Measurements from ENCODE around the gene ZNF543. TPM values are rescaled to one million over a fixed set of nuclear protein-coding genes. Genes with fewer than 3 reads are reported as not detected.
A peak's percentile ranks its signal among the peaks of the same experiment; 100 is the strongest.

ZNF543 gene
- total and polyA plus RNA-seq, 2 of the 4 experiments (the other 2 are of a cell fraction) = 1.8 to 9.0 TPM

- no peaks in the 10 kb centered on the region for H3K9me1 ChIP-seq (ENCODE audit: insufficient read depth, low read length)
- H3K4ac ChIP-seq (ENCODE audit: low read depth, low read length) = no peak overlapping the region
- H4K91ac ChIP-seq (ENCODE audit: insufficient read depth, low read depth, low read length) = no peak overlapping the region
- ATAC-seq (ENCODE audit: low read depth) = no peak
- H2AFZ ChIP-seq (replicated peaks; ENCODE audit: low read length, poor library complexity) = no peak overlapping the region
- in situ Hi-C loops (cut with MboI; ENCODE audit: low sequenced_read_pairs) = no loop called here
- ChIA-PET CTCF (interaction anchor here (1.2 kb wide), 1 partner anchor 10 kb away, joined by 4 read pairs; no protein-coding TSS in a partner anchor), POLR2A (ENCODE audit: unreplicated experiment) (no interaction called here)
- H3K27me3 ChIP-seq (ENCODE audit: control insufficient read depth, insufficient read depth, low read length) = no peaks in the 10 kb centered on the region
- no peak overlapping the region for H3K4me3 ChIP-seq (ENCODE audit: insufficient read depth, low read depth, low read length)
- H3K56ac ChIP-seq (ENCODE audit: extremely low read depth, insufficient read depth, low read length) = no peak overlapping the region
- intact Hi-C loops (cut with micrococcal nuclease) = no loop called here
- dilution Hi-C loops (cut with HindIII; ENCODE audit: low sequenced_read_pairs, unreplicated experiment) = no loop called here
- no peaks in the 10 kb centered on the region for H3K4me1 ChIP-seq (ENCODE audit: control insufficient read depth, insufficient read depth, low read length)
- H2BK120ac ChIP-seq (ENCODE audit: low read depth, low read length) = no peak overlapping the region
- no peak overlapping the region for H2AK5ac ChIP-seq (ENCODE audit: low read depth, low read length)
- no peak overlapping the region for H3K27ac ChIP-seq (ENCODE audit: insufficient read depth, low read length)
- H3K36me3 ChIP-seq (ENCODE audit: control insufficient read depth, insufficient read depth, low read length) = peaks cover 60% of the 10 kb centered on the region
- WGBS, 2 experiments (ENCODE audit: extremely low coverage in 2 of 2, insufficient read length in 1 of 2) = no CpG with 5 or more reads among the region's 1 CpG
- no peak for DNase-seq
- no peak overlapping the region for H2AK9ac ChIP-seq (replicated peaks; ENCODE audit: low read depth, low read length, poor library complexity)
- H3K4me2 ChIP-seq (ENCODE audit: low read depth, low read length) = no peak overlapping the region
- peaks cover 25% of the 10 kb centered on the region for H3K9me3 ChIP-seq (ENCODE audit: control insufficient read depth, insufficient read depth, low read length)
- peaks cover 34% of the 10 kb centered on the region for H4K20me1 ChIP-seq (ENCODE audit: insufficient read depth, low read length)
- no peak overlapping the region for H2BK20ac ChIP-seq (ENCODE audit: low read depth, low read length)
- H3K9ac ChIP-seq (ENCODE audit: low read depth, low read length) = no peak overlapping the region
- TSS peak; percentile 5 for BruUV-seq (replicated peaks)
- H4K5ac ChIP-seq (ENCODE audit: low read depth, low read length) = no peak overlapping the region
- no peak overlapping the region for H3K14ac ChIP-seq (replicated peaks; ENCODE audit: low read depth, low read length)
- TF ChIP-seq POLR2A (IDR thresholded peaks at IDR 0.05; ENCODE audit: low read depth, low read length) (0 out of 2 replicates have a peak, but pooled peaks have one; percentile 8), FOS (IDR thresholded peaks at IDR 0.05; ENCODE audit: low read depth, low read length) (no peak), SMC3 (IDR thresholded peaks at IDR 0.05; ENCODE audit: low read depth, low read length) (no peak)
- TF ChIP-seq, protein P1, sequence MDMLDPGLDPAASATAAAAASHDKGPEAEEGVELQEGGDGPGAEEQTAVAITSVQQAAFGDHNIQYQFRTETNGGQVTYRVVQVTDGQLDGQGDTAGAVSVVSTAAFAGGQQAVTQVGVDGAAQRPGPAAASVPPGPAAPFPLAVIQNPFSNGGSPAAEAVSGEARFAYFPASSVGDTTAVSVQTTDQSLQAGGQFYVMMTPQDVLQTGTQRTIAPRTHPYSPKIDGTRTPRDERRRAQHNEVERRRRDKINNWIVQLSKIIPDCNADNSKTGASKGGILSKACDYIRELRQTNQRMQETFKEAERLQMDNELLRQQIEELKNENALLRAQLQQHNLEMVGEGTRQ (IDR thresholded peaks at IDR 0.05; ENCODE audit: low read depth, low read length) = no peak
- H4K8ac ChIP-seq (ENCODE audit: low read depth in 2 of 2, low read length in 2 of 2) = no peak overlapping the region
- no peak overlapping the region for H3K18ac ChIP-seq (ENCODE audit: low read depth, low read length)
- no peak overlapping the region for H2BK5ac ChIP-seq (ENCODE audit: low read depth, low read length, poor library complexity, severe bottlenecking)
- no peak overlapping the region for H3K23ac ChIP-seq (ENCODE audit: low read depth, low read length)
- no peak overlapping the region for H2BK15ac ChIP-seq (ENCODE audit: low read depth, low read length)
- H3K79me1 ChIP-seq (ENCODE audit: low read depth in 1 of 2, low read length in 2 of 2) = peaks cover 39 to 47% of the 10 kb centered on the region in 2 experiments
Measured at GRCh38 chr19:57292547-57292946, 27.7 kb upstream of the ZNF543 start.
